IPS-20b (cell line): Measurements from ENCODE around the gene SCYGR2.
"Not testable (repeated sequence)": the region's sequence is repeated elsewhere in the genome, so short reads cannot be mapped to it uniquely, and the experiment has no call there.

Experiments
- H3K27ac ChIP-seq: one replicate; pipeline ENCODE4 v1.5.1; 2013; ENCODE audit warnings: low read length
- H3K27me3 ChIP-seq: 2 replicates; pipeline ENCODE4 v1.6.1; 2013; ENCODE audit warnings: mild to moderate bottlenecking, low read length, inconsistent platforms; ENCODE audit not compliant: insufficient read depth
- H3K36me3 ChIP-seq: 2 replicates; pipeline ENCODE4 v1.6.1; 2013; ENCODE audit warnings: low read depth, mild to moderate bottlenecking, inconsistent platforms, low read length, moderate library complexity; ENCODE audit not compliant: insufficient read depth
- H3K4me1 ChIP-seq: 2 replicates; pipeline ENCODE4 v1.6.1; 2013; ENCODE audit warnings: mild to moderate bottlenecking, control low read depth, inconsistent platforms, low read length, moderate library complexity; ENCODE audit not compliant: insufficient read depth
- H3K4me3 ChIP-seq: 2 replicates; pipeline ENCODE4 v1.5.1; 2013; ENCODE audit warnings: mild to moderate bottlenecking, low read length, inconsistent platforms
- H3K9ac ChIP-seq: 2 replicates; pipeline ENCODE4 v1.6.1; 2013; ENCODE audit warnings: low read depth, mild to moderate bottlenecking, inconsistent platforms, low read length, moderate library complexity
- H3K9me3 ChIP-seq: 2 replicates; pipeline ENCODE4 v1.6.1; 2013; ENCODE audit warnings: mild to moderate bottlenecking, low read depth, low read length, inconsistent platforms; ENCODE audit not compliant: insufficient read depth

Gene SCYGR2

GRCh38 chr2:227598835-227599503 lies at the start of gene SCYGR2:
Gene SCYGR2, plus strand, starts transcription at chr2:227598893. Its CDS starts 0 bp downstream, at chr2:227598893.
- H3K4me1 ChIP-seq, H3K9ac ChIP-seq, H3K9me3 ChIP-seq, H3K27ac ChIP-seq, H3K4me3 ChIP-seq, H3K27me3 ChIP-seq, H3K36me3 ChIP-seq: not testable (repeated sequence)

- peaks cover 86% of the 10 kb centered on the region for H3K36me3 ChIP-seq
- H3K9ac ChIP-seq = no peak overlapping the region
- no peaks in the 10 kb centered on the region for H3K9me3 ChIP-seq
- no peaks in the 10 kb centered on the region for H3K4me1 ChIP-seq
- no peak overlapping the region for H3K27ac ChIP-seq
- H3K4me3 ChIP-seq = no peak overlapping the region
- no peaks in the 10 kb centered on the region for H3K27me3 ChIP-seq
Measured at GRCh38 chr2:227551836-227552235, 46.9 kb upstream of the SCYGR2 start.

- H3K9ac ChIP-seq = no peak overlapping the region
- no peaks in the 10 kb centered on the region for H3K9me3 ChIP-seq
- no peak overlapping the region for H3K27ac ChIP-seq
- H3K36me3 ChIP-seq = peaks cover 16% of the 10 kb centered on the region
- H3K4me1 ChIP-seq = no peaks in the 10 kb centered on the region; the same call in 1 of the 2 replicates
- no peak overlapping the region for H3K4me3 ChIP-seq
- H3K27me3 ChIP-seq = no peaks in the 10 kb centered on the region
Measured at GRCh38 chr2:227562581-227562980, 36.1 kb upstream of the SCYGR2 start.

GRCh38 chr2:227565080-227565479 lies 33.6 kb upstream of the SCYGR2 start:
- Histone ChIP-seq H3K36me3 (no peaks in the 10 kb centered on the region), H3K9me3 (no peaks in the 10 kb centered on the region)

GRCh38 chr2:227566012-227566411 lies 32.7 kb upstream of the SCYGR2 start:
- no peaks in the 10 kb centered on the region for H3K36me3 ChIP-seq
- no peak overlapping the region for H3K27ac ChIP-seq
- H3K9me3 ChIP-seq = no peaks in the 10 kb centered on the region
- H3K27me3 ChIP-seq = no peaks in the 10 kb centered on the region
- no peaks in the 10 kb centered on the region; the same call in 1 of the 2 replicates for H3K4me1 ChIP-seq
- H3K4me3 ChIP-seq = no peak overlapping the region
- no peak overlapping the region for H3K9ac ChIP-seq

More at GRCh38 chr2:227565080-227565479, 33.6 kb upstream of the SCYGR2 start:
- Histone ChIP-seq H3K27ac (no peak overlapping the region), H3K4me1 (no peaks in the 10 kb centered on the region; the same call in 1 of the 2 replicates), H3K4me3 (no peak overlapping the region), H3K27me3 (no peaks in the 10 kb centered on the region), H3K9ac (no peak overlapping the region)

- no peak overlapping the region for H3K9ac ChIP-seq
- H3K4me1 ChIP-seq = no peaks in the 10 kb centered on the region; the same call in 1 of the 2 replicates
- H3K27me3 ChIP-seq = no peaks in the 10 kb centered on the region
- H3K27ac ChIP-seq = no peak overlapping the region
- H3K9me3 ChIP-seq = no peaks in the 10 kb centered on the region
- no peak overlapping the region for H3K4me3 ChIP-seq
- no peaks in the 10 kb centered on the region for H3K36me3 ChIP-seq
Measured at GRCh38 chr2:227568852-227569169, 29.9 kb upstream of the SCYGR2 start.

- Histone ChIP-seq H3K27ac (no peak overlapping the region), H3K27me3 (no peaks in the 10 kb centered on the region), H3K9ac (no peak overlapping the region), H3K36me3 (no peaks in the 10 kb centered on the region), H3K4me1 (no peaks in the 10 kb centered on the region), H3K9me3 (no peaks in the 10 kb centered on the region), H3K4me3 (no peak overlapping the region)
Measured at GRCh38 chr2:227570615-227571014, 28.1 kb upstream of the SCYGR2 start.

GRCh38 chr2:227576110-227576509 lies 22.6 kb upstream of the SCYGR2 start:
- H3K9ac ChIP-seq = no peak overlapping the region
- H3K27me3 ChIP-seq = no peaks in the 10 kb centered on the region
- H3K4me1 ChIP-seq = peaks cover 11% of the 10 kb centered on the region; the same call in 1 of the 2 replicates
- H3K9me3 ChIP-seq = no peaks in the 10 kb centered on the region
- no peaks in the 10 kb centered on the region for H3K36me3 ChIP-seq
- H3K4me3 ChIP-seq = no peak overlapping the region
- no peak overlapping the region for H3K27ac ChIP-seq

- H3K27ac ChIP-seq = no peak overlapping the region
Measured at GRCh38 chr2:227576812-227577211, 21.9 kb upstream of the SCYGR2 start.

GRCh38 chr2:227577555-227577954 lies 21.1 kb upstream of the SCYGR2 start:
- Histone ChIP-seq H3K36me3 (no peaks in the 10 kb centered on the region), H3K27me3 (no peaks in the 10 kb centered on the region), H3K9me3 (peaks cover 10% of the 10 kb centered on the region; the same call in 1 of the 2 replicates), H3K4me3 (no peak overlapping the region), H3K9ac (no peak overlapping the region), H3K27ac (no peak overlapping the region), H3K4me1 (peaks cover 11% of the 10 kb centered on the region; the same call in 1 of the 2 replicates)

More at GRCh38 chr2:227576812-227577211, 21.9 kb upstream of the SCYGR2 start:
- H3K9me3 ChIP-seq = peaks cover 3% of the 10 kb centered on the region; the same call in 1 of the 2 replicates
- peaks cover 11% of the 10 kb centered on the region; the same call in 1 of the 2 replicates for H3K4me1 ChIP-seq
- H3K36me3 ChIP-seq = no peaks in the 10 kb centered on the region
- no peak overlapping the region for H3K9ac ChIP-seq
- no peak overlapping the region for H3K4me3 ChIP-seq
- H3K27me3 ChIP-seq = no peaks in the 10 kb centered on the region

GRCh38 chr2:227578642-227579041 lies 20.1 kb upstream of the SCYGR2 start:
- no peak overlapping the region for H3K9ac ChIP-seq
- H3K36me3 ChIP-seq = no peaks in the 10 kb centered on the region
- no peaks in the 10 kb centered on the region for H3K27me3 ChIP-seq
- no peak overlapping the region for H3K27ac ChIP-seq
- peaks cover 11% of the 10 kb centered on the region; the same call in 1 of the 2 replicates for H3K4me1 ChIP-seq
- peaks cover 16% of the 10 kb centered on the region; the same call in 1 of the 2 replicates for H3K9me3 ChIP-seq
- H3K4me3 ChIP-seq = no peak overlapping the region

- Histone ChIP-seq H3K27me3 (no peaks in the 10 kb centered on the region), H3K9ac (no peak overlapping the region)
Measured at GRCh38 chr2:227579791-227580190, 18.9 kb upstream of the SCYGR2 start.

More at GRCh38 chr2:227579791-227580190, 18.9 kb upstream of the SCYGR2 start:
- Histone ChIP-seq H3K36me3 (no peaks in the 10 kb centered on the region), H3K4me3 (no peak overlapping the region), H3K27ac (no peak overlapping the region), H3K4me1 (peaks cover 11% of the 10 kb centered on the region; the same call in 1 of the 2 replicates), H3K9me3 (peaks cover 16% of the 10 kb centered on the region; the same call in 1 of the 2 replicates)
